NB4 (cell line): ENCODE data around the gene TPPP2.

ENCODE experiments used
- TF ChIP-seq, protein P1 (sequence below): IDR thresholded peaks from one replicate; pipeline ENCODE4 v1.5.1; 2012; ENCODE audit warnings: low read depth, low read length
- TF ChIP-seq, protein P2 (sequence below): IDR thresholded peaks from 2 replicates; pipeline ENCODE4 v1.6.1; 2011; ENCODE audit warnings: low read depth, low read length

DNA sequence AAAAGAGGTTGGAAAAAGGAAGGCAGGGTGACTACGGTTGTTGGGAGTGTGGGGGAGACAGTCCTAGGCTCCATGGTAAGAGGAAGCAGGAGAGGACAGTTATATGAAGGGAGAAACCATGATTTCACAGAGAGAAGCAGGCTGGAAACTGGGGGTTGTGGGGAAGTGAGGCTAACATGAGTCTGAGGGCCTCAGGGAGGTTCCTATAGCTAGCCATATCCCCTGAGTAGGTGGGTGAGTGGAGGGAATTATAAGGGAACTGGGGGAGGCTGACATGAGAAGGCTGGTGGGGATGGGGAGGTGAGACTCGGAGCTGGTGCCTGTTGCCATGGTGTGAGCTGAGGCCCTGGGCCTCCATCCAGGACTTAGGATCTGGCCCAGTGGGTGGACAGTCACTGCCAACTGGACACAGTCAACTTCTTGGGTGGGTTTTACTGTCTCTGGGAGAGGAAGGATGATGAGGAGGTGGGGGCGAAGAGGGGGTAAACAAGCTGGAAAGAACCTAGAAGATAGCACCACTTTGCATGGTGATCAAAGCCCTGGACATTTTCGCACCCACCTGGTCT is 3.2 kb downstream of the TPPP2 start:
- TF ChIP-seq, protein P1, sequence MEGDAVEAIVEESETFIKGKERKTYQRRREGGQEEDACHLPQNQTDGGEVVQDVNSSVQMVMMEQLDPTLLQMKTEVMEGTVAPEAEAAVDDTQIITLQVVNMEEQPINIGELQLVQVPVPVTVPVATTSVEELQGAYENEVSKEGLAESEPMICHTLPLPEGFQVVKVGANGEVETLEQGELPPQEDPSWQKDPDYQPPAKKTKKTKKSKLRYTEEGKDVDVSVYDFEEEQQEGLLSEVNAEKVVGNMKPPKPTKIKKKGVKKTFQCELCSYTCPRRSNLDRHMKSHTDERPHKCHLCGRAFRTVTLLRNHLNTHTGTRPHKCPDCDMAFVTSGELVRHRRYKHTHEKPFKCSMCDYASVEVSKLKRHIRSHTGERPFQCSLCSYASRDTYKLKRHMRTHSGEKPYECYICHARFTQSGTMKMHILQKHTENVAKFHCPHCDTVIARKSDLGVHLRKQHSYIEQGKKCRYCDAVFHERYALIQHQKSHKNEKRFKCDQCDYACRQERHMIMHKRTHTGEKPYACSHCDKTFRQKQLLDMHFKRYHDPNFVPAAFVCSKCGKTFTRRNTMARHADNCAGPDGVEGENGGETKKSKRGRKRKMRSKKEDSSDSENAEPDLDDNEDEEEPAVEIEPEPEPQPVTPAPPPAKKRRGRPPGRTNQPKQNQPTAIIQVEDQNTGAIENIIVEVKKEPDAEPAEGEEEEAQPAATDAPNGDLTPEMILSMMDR: no peak
- TF ChIP-seq, protein P2, sequence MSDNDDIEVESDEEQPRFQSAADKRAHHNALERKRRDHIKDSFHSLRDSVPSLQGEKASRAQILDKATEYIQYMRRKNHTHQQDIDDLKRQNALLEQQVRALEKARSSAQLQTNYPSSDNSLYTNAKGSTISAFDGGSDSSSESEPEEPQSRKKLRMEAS: no peak
